HEK293 (cell line): ENCODE data around the gene LASP1NB.

Experiments used
- CTCF ChIA-PET: fragments of 350-600 bp; formaldehyde crosslinking; extraction: SDS; loops from one replicate; lab custom pipeline; 2021; ENCODE audit warnings: antibody characterized with exemption; lab: Yijun Ruan, JAX
- POLR2A ChIA-PET: fragments of 300-600 bp; formaldehyde crosslinking; extraction: SDS; loops from one replicate; lab custom pipeline; 2020; ENCODE audit warnings: antibody characterized with exemption, inconsistent platforms; lab: Yijun Ruan, JAX
- H3K27ac ChIP-seq: fragments of 200-500 bp; sonication (Bioruptor generic); 2 replicates; pipeline ENCODE4 v1.5.1; 2014; ENCODE audit warnings: low read depth, low read length, control low read depth, inconsistent platforms; ENCODE audit errors: extremely low read depth
- H3K36me3 ChIP-seq, 2 experiments: fragments of 200-500 bp in 1 of 2; sonication (Bioruptor generic) in 1 of 2; 1 replicate in 1 of 2; 2 replicates in 1 of 2; pipeline ENCODE4 v1.5.1; 2014 to 2017; ENCODE audit warnings: inconsistent platforms in 2 of 2, low read length in 2 of 2; ENCODE audit not compliant: control insufficient read depth in 2 of 2, insufficient read depth in 1 of 2
- H3K4me1 ChIP-seq: fragments of 200-500 bp; sonication (Bioruptor generic); 2 replicates; pipeline ENCODE4 v1.5.1; 2014; ENCODE audit warnings: mild to moderate bottlenecking, low read length, inconsistent platforms; ENCODE audit not compliant: control insufficient read depth, insufficient read depth
- H3K4me3 ChIP-seq: 2 replicates; pipeline ENCODE4 v1.5.1; 2011; ENCODE audit warnings: low read depth, mild to moderate bottlenecking, control low read depth, low read length, moderate library complexity
- H3K9me3 ChIP-seq: fragments of 200-500 bp; sonication (Bioruptor generic); 2 replicates; pipeline ENCODE4 v1.5.1; 2014; ENCODE audit warnings: low read depth, low read length, inconsistent platforms; ENCODE audit not compliant: control insufficient read depth, insufficient read depth
- GFI1B ChIP-seq: fragments of 450-650 bp; formaldehyde crosslinking; IDR thresholded peaks from 2 replicates; pipeline ENCODE4 v1.5.1; 2016; ENCODE audit warnings: missing biosample characterization, missing genetic modification characterization
- TRIM28 ChIP-seq: IDR thresholded peaks from 2 replicates; pipeline ENCODE4 v1.6.1; 2011; ENCODE audit warnings: low read length, control low read depth, borderline replicate concordance
- ZFHX2 ChIP-seq: fragments of 450-650 bp; formaldehyde crosslinking; conservative IDR thresholded peaks from 2 replicates; pipeline ENCODE4 v1.5.1; 2016; ENCODE audit warnings: missing biosample characterization, missing genetic modification characterization
- ZNF140 ChIP-seq: fragments of 450-650 bp; formaldehyde crosslinking; IDR thresholded peaks from 2 replicates; pipeline ENCODE4 v1.5.1; 2016; ENCODE audit warnings: missing biosample characterization, missing genetic modification characterization
- ZNF174 ChIP-seq: fragments of 450-650 bp; formaldehyde crosslinking; IDR thresholded peaks from 2 replicates; pipeline ENCODE4 v1.5.0; 2017; ENCODE audit warnings: missing biosample characterization, mild to moderate bottlenecking, missing genetic modification characterization
- ZNF354C ChIP-seq: fragments of 450-650 bp; formaldehyde crosslinking; IDR thresholded peaks from 2 replicates; pipeline ENCODE4 v1.5.1; 2016; ENCODE audit warnings: missing biosample characterization, missing genetic modification characterization, low read depth, borderline replicate concordance
- ZNF510 ChIP-seq: fragments of 450-650 bp; formaldehyde crosslinking; IDR thresholded peaks from 2 replicates; pipeline ENCODE4 v1.5.1; 2018; ENCODE audit warnings: mild to moderate bottlenecking, missing genetic modification characterization, missing biosample characterization; ENCODE audit not compliant: insufficient replicate concordance
- ZNF530 ChIP-seq: fragments of 450-650 bp; formaldehyde crosslinking; IDR thresholded peaks from 2 replicates; pipeline ENCODE4 v1.5.1; 2016; ENCODE audit warnings: low read depth, missing biosample characterization, missing genetic modification characterization
- ZNF548 ChIP-seq: fragments of 450-650 bp; formaldehyde crosslinking; IDR thresholded peaks from 2 replicates; pipeline ENCODE4 v1.5.1; 2016; ENCODE audit warnings: missing biosample characterization, missing genetic modification characterization
- ZNF560 ChIP-seq: fragments of 450-650 bp; formaldehyde crosslinking; IDR thresholded peaks from 2 replicates; pipeline ENCODE4 v1.5.1; 2017; ENCODE audit warnings: missing biosample characterization, missing genetic modification characterization, borderline replicate concordance
- ZNF785 ChIP-seq: fragments of 450-650 bp; formaldehyde crosslinking; IDR thresholded peaks from 2 replicates; pipeline ENCODE4 v1.5.1; 2016; ENCODE audit warnings: missing biosample characterization, missing genetic modification characterization
- TF ChIP-seq, protein P1 (sequence below): fragments of 450-650 bp; formaldehyde crosslinking; IDR thresholded peaks from 2 replicates; pipeline ENCODE4 v1.5.1; 2016; ENCODE audit warnings: missing biosample characterization, missing genetic modification characterization
- TF ChIP-seq, protein P2 (sequence below): fragments of 450-650 bp; formaldehyde crosslinking; IDR thresholded peaks from 2 replicates; pipeline ENCODE4 v1.5.1; 2016; ENCODE audit warnings: missing biosample characterization, missing genetic modification characterization
- TF ChIP-seq, protein P3 (sequence below): fragments of 450-650 bp; formaldehyde crosslinking; IDR thresholded peaks from 2 replicates; pipeline ENCODE4 v1.5.1; 2016; ENCODE audit warnings: missing biosample characterization, missing genetic modification characterization
- TF ChIP-seq, protein P4 (sequence below): fragments of 450-650 bp; formaldehyde crosslinking; IDR thresholded peaks from 2 replicates; pipeline ENCODE4 v1.5.1; 2017; ENCODE audit warnings: missing biosample characterization, missing genetic modification characterization
- TF ChIP-seq, protein P5 (sequence below): fragments of 450-650 bp; formaldehyde crosslinking; IDR thresholded peaks from 2 replicates; pipeline ENCODE4 v1.5.0; 2017; ENCODE audit warnings: missing biosample characterization, missing genetic modification characterization, borderline replicate concordance
- TF ChIP-seq, protein P6 (sequence below): fragments of 450-650 bp; formaldehyde crosslinking; IDR thresholded peaks from 2 replicates; pipeline ENCODE4 v1.5.1; 2017; ENCODE audit warnings: missing biosample characterization, missing genetic modification characterization

Gene LASP1NB

DNA sequence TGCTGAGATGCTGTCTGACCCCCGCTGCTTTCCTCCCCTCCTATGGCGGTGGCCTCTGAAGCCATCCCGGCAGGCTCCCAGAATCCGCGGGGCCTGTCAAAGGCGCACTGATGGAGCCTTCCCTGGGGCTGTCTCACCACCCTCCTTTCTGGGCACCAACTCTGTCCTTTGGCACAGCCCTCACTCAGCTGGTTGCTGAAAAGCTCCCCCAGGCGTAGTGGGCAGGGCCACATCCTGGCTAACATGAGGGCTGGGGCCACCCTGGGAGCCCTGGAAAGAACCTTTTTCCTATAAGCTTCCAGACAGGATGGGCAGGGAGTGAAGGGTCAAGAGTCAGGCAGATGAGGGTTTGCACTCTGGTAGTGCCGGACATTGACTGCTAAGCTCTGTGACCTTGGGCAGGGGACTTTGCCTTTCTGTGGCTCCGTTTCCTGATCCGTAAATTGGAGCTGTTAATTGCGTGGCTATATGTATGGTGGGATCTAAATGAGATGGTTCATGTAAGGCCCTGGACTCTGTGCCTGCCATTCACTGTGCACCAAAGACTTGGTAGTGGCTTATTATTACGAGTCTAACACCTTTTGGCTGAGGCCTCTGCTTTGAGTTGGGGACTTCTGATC is 27.6 kb upstream of the LASP1NB start (continued):
- no peak for TF ChIP-seq ZFHX2 (tag by site-specific recombination)
- TF ChIP-seq, protein P1, sequence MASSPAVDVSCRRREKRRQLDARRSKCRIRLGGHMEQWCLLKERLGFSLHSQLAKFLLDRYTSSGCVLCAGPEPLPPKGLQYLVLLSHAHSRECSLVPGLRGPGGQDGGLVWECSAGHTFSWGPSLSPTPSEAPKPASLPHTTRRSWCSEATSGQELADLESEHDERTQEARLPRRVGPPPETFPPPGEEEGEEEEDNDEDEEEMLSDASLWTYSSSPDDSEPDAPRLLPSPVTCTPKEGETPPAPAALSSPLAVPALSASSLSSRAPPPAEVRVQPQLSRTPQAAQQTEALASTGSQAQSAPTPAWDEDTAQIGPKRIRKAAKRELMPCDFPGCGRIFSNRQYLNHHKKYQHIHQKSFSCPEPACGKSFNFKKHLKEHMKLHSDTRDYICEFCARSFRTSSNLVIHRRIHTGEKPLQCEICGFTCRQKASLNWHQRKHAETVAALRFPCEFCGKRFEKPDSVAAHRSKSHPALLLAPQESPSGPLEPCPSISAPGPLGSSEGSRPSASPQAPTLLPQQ (tag by site-specific recombination): no peak
- TF ChIP-seq, all 188 proteins: peak for 4

DNA sequence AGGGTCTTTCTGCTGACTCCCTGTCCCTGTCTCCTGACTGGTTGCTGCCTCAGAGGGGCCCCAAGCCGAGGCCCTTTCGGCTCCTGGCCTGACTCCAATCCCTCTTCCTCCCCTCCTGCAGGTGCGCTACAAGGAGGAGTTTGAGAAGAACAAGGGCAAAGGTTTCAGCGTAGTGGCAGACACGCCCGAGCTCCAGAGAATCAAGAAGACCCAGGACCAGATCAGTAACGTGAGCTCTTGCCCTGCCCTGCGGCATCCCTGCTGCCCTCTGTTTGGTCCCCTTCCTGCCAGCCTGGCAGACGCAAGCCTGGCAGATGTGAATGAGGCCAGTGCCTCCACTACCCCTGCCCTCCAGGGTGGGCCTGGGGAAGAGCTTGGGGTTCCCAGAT is 27.1 kb upstream of the LASP1NB start:
- TF ChIP-seq, protein P2, sequence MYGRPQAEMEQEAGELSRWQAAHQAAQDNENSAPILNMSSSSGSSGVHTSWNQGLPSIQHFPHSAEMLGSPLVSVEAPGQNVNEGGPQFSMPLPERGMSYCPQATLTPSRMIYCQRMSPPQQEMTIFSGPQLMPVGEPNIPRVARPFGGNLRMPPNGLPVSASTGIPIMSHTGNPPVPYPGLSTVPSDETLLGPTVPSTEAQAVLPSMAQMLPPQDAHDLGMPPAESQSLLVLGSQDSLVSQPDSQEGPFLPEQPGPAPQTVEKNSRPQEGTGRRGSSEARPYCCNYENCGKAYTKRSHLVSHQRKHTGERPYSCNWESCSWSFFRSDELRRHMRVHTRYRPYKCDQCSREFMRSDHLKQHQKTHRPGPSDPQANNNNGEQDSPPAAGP (tag by site-specific recombination): no peak
- TF ChIP-seq ZNF530: no peak
- no peak for TF ChIP-seq ZNF510 (tag by site-specific recombination)
- TF ChIP-seq ZNF548 (tag by site-specific recombination): no peak
- no peak for TF ChIP-seq ZNF354C
- TF ChIP-seq ZNF140 (tag by site-specific recombination): no peak
- TF ChIP-seq, protein P3, sequence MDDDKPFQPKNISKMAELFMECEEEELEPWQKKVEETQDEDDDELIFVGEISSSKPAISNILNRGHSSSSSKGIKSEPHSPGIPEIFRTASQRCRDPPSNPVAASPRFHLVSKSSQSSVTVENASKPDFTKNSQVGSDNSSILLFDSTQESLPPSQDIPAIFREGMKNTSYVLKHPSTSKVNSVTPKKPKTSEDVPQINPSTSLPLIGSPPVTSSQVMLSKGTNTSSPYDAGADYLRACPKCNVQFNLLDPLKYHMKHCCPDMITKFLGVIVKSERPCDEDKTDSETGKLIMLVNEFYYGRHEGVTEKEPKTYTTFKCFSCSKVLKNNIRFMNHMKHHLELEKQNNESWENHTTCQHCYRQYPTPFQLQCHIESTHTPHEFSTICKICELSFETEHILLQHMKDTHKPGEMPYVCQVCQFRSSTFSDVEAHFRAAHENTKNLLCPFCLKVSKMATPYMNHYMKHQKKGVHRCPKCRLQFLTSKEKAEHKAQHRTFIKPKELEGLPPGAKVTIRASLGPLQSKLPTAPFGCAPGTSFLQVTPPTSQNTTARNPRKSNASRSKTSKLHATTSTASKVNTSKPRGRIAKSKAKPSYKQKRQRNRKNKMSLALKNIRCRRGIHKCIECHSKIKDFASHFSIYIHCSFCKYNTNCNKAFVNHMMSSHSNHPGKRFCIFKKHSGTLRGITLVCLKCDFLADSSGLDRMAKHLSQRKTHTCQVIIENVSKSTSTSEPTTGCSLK (tag by site-specific recombination): no peak
- no peak for TF ChIP-seq GFI1B (tag by site-specific recombination)
- TF ChIP-seq ZNF174 (tag by site-specific recombination): no peak
- no peak for TF ChIP-seq TRIM28
- TF ChIP-seq, all 188 proteins: peak for 0
- ChIA-PET POLR2A (no interaction called here), CTCF (interaction anchor here (1.0 to 1.2 kb wide), 2 partner anchors 162 to 725 kb away, joined by 3 read pairs; no protein-coding TSS in a partner anchor)
- Histone ChIP-seq H3K27ac (no peak overlapping the region), H3K4me3 (no peak overlapping the region), H3K4me1 (peaks cover 8% of the 10 kb centered on the region; the same call in 1 of the 2 replicates), H3K9me3 (no peaks in the 10 kb centered on the region), H3K36me3 (peaks cover 0 to 34% of the 10 kb centered on the region in 2 experiments; a peak in 2 of 3 replicates)

DNA sequence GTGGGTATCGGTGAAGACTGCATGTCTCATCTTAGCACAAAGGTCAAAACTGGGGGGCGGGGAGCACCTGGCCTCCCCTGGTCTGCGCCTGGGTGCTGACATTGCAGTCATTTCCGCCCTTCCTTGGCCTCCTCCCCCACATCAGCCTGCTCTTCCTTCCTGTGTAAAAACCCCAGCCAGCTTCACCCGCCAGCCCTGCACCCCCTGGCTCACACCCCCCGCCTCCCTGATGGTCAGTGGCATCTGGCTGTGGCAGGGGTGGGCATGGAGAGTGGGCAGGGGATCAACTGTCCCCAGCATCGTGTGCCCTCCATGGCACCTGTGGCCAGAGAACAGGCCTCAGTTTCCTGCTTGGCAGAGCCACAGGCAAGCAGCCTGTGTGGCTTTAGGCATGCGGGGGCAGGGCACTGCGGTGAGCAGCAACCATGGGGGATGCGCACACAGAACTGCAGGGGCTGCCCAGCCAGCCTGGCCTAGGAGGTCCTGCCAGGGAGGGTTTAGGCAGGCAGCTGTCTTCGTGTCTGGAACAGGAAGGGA is 26.5 kb upstream of the LASP1NB start:
- CTCF ChIA-PET: interaction anchor here (1.2 kb wide), 1 partner anchor 162 kb away, joined by 3 read pairs; no protein-coding TSS in a partner anchor
- Histone ChIP-seq H3K4me3 (no peak overlapping the region), H3K9me3 (no peaks in the 10 kb centered on the region), H3K36me3 (peaks cover 0 to 39% of the 10 kb centered on the region in 2 experiments; a peak in 2 of 3 replicates), H3K4me1 (peaks cover 8% of the 10 kb centered on the region; the same call in 1 of the 2 replicates), H3K27ac (no peak overlapping the region)
- POLR2A ChIA-PET: no interaction called here
- TF ChIP-seq GFI1B (tag by site-specific recombination): no peak
- TF ChIP-seq, protein P4, sequence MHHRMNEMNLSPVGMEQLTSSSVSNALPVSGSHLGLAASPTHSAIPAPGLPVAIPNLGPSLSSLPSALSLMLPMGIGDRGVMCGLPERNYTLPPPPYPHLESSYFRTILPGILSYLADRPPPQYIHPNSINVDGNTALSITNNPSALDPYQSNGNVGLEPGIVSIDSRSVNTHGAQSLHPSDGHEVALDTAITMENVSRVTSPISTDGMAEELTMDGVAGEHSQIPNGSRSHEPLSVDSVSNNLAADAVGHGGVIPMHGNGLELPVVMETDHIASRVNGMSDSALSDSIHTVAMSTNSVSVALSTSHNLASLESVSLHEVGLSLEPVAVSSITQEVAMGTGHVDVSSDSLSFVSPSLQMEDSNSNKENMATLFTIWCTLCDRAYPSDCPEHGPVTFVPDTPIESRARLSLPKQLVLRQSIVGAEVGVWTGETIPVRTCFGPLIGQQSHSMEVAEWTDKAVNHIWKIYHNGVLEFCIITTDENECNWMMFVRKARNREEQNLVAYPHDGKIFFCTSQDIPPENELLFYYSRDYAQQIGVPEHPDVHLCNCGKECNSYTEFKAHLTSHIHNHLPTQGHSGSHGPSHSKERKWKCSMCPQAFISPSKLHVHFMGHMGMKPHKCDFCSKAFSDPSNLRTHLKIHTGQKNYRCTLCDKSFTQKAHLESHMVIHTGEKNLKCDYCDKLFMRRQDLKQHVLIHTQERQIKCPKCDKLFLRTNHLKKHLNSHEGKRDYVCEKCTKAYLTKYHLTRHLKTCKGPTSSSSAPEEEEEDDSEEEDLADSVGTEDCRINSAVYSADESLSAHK (tag by site-specific recombination): no peak
- TF ChIP-seq, protein P5, sequence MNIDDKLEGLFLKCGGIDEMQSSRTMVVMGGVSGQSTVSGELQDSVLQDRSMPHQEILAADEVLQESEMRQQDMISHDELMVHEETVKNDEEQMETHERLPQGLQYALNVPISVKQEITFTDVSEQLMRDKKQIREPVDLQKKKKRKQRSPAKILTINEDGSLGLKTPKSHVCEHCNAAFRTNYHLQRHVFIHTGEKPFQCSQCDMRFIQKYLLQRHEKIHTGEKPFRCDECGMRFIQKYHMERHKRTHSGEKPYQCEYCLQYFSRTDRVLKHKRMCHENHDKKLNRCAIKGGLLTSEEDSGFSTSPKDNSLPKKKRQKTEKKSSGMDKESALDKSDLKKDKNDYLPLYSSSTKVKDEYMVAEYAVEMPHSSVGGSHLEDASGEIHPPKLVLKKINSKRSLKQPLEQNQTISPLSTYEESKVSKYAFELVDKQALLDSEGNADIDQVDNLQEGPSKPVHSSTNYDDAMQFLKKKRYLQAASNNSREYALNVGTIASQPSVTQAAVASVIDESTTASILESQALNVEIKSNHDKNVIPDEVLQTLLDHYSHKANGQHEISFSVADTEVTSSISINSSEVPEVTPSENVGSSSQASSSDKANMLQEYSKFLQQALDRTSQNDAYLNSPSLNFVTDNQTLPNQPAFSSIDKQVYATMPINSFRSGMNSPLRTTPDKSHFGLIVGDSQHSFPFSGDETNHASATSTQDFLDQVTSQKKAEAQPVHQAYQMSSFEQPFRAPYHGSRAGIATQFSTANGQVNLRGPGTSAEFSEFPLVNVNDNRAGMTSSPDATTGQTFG: no peak
- no peak for TF ChIP-seq ZNF560 (tag by site-specific recombination)
- TF ChIP-seq, protein P6, sequence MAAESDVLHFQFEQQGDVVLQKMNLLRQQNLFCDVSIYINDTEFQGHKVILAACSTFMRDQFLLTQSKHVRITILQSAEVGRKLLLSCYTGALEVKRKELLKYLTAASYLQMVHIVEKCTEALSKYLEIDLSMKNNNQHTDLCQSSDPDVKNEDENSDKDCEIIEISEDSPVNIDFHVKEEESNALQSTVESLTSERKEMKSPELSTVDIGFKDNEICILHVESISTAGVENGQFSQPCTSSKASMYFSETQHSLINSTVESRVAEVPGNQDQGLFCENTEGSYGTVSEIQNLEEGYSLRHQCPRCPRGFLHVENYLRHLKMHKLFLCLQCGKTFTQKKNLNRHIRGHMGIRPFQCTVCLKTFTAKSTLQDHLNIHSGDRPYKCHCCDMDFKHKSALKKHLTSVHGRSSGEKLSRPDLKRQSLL (tag by site-specific recombination): no peak
- no peak for TF ChIP-seq ZNF785 (tag by site-specific recombination)
